Type B pancreatic cell (in vitro differentiated cells): ENCODE measurements around the gene CEP20. TPM values are rescaled to one million over a fixed set of nuclear protein-coding genes. Genes with fewer than 3 reads are reported as not detected.

ENCODE experiments used
- DNase-seq: peaks from one replicate; pipeline ENCODE4 v3.0.0; 2021; ENCODE audit warnings: mixed read lengths; ENCODE audit not compliant: unreplicated experiment; ENCODE audit errors: extremely low spot score
- H3K27ac Mint-ChIP-seq: 2 replicates; pipeline ENCODE4 v1.8.0; 2021; ENCODE audit warnings: mild to moderate bottlenecking, mixed read lengths
- H3K27me3 Mint-ChIP-seq: 2 replicates; pipeline ENCODE4 v1.8.0; 2021; ENCODE audit warnings: mixed read lengths
- H3K36me3 Mint-ChIP-seq: 2 replicates; pipeline ENCODE4 v1.8.0; 2021; ENCODE audit warnings: mixed read lengths
- H3K4me1 Mint-ChIP-seq: one replicate; pipeline ENCODE4 v1.8.0; 2021; ENCODE audit warnings: mixed read lengths; ENCODE audit not compliant: unreplicated experiment
- H3K4me3 Mint-ChIP-seq: 2 replicates; pipeline ENCODE4 v1.8.0; 2021; ENCODE audit warnings: mild to moderate bottlenecking, mixed read lengths
- H3K9me3 Mint-ChIP-seq: 2 replicates; pipeline ENCODE4 v1.8.0; 2021; ENCODE audit warnings: mixed read lengths
- CTCF ChIP-seq: fragments of 200-600 bp; sonication (generic); conservative IDR thresholded peaks from 2 replicates; pipeline ENCODE4 v1.5.0; 2021; ENCODE audit warnings: antibody characterized with exemption, mild to moderate bottlenecking
- total RNA-seq: library from RNA; stranded (reverse); gene quantifications from 2 replicates; pipeline ENCODE4 v1.2.1, GENCODE V29; 2021; ENCODE audit warnings: low replicate concordance

CEP20 gene
- total RNA-seq, 1 donor from 2014 or later: 25.4 TPM

GRCh38 chr16:15897834-15898254 is 9.4 kb upstream of the CEP20 start:
- Mint-ChIP-seq H3K4me1 (peaks cover 4% of the 10 kb centered on the region), H3K4me3 (no peak overlapping the region), H3K9me3 (no peaks in the 10 kb centered on the region), H3K36me3 (no peaks in the 10 kb centered on the region), H3K27me3 (no peaks in the 10 kb centered on the region), H3K27ac (no peak overlapping the region)
- no peak for TF ChIP-seq CTCF
- no peak for DNase-seq

DNA sequence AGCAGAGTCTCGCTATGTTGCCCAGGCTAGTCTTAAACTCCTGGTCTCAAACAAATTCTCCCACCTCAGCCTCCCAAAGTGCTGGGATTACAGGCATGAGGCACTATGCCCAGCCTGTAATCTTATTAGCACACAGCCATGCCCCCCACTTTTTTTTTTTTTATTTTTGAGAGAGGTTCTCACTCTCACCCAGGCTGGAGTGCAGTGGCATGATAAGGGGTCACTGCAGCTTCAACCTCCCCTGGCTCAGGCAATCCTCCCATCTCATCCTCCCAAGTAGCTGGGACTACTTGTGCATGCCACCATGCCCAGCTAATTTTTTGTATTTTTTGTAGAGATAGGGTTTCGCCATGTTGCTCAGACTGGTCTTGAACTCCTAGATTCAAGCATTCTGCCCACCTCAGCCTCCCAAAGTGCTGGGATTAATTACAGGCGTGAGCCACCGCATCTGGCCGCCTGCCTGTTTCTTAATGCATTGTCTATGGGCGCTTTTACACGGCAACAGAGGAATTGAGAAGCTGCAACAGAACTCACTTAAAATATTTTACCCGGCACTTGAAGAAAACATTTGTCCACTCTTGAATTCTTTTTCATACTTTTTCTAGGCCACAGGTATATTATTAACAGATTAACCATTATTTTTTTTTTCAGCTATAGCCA is 8.8 kb upstream of the CEP20 start:
- H3K4me1 Mint-ChIP-seq: peaks cover 4% of the 10 kb centered on the region
- H3K27me3 Mint-ChIP-seq: no peaks in the 10 kb centered on the region
- no peaks in the 10 kb centered on the region for H3K9me3 Mint-ChIP-seq

GRCh38 chr16:15894571-15895374 is 6.4 kb upstream of the CEP20 start:
- Mint-ChIP-seq H3K9me3 (no peaks in the 10 kb centered on the region), H3K27ac (no peak overlapping the region), H3K4me3 (no peak overlapping the region), H3K36me3 (no peaks in the 10 kb centered on the region), H3K4me1 (peaks cover 4% of the 10 kb centered on the region), H3K27me3 (no peaks in the 10 kb centered on the region)
- no peak for TF ChIP-seq CTCF
- DNase-seq: no peak

More for the DNA sequence above, 8.8 kb upstream of the CEP20 start:
- Mint-ChIP-seq H3K4me3 (no peak overlapping the region), H3K27ac (no peak overlapping the region), H3K36me3 (no peaks in the 10 kb centered on the region)
- no peak for TF ChIP-seq CTCF
- no peak for DNase-seq

- no peaks in the 10 kb centered on the region for H3K27me3 Mint-ChIP-seq
- no peak for TF ChIP-seq CTCF
- DNase-seq: no peak
- H3K4me1 Mint-ChIP-seq: peaks cover 17% of the 10 kb centered on the region
- H3K27ac Mint-ChIP-seq: no peak overlapping the region
- H3K36me3 Mint-ChIP-seq: no peaks in the 10 kb centered on the region
- H3K4me3 Mint-ChIP-seq: no peak overlapping the region
- H3K9me3 Mint-ChIP-seq: no peaks in the 10 kb centered on the region
Observed at GRCh38 chr16:15891508-15891907, 3.1 kb upstream of the CEP20 start.

GRCh38 chr16:15887283-15887682 is 1.1 kb downstream of the CEP20 start:
- Mint-ChIP-seq H3K36me3 (peaks cover 13% of the 10 kb centered on the region), H3K27me3 (no peaks in the 10 kb centered on the region), H3K9me3 (no peaks in the 10 kb centered on the region), H3K27ac (peak overlapping the region; percentile 22), H3K4me1 (peaks cover 28% of the 10 kb centered on the region), H3K4me3 (peak overlapping the region; percentile 100)
- DNase-seq: no peak
- no peak for TF ChIP-seq CTCF
